Gastroesophageal sphincter (tissue), 4 donors: ENCODE measurements around the gene BANP. TPM values are rescaled to one million over a fixed set of nuclear protein-coding genes. Genes with fewer than 3 reads are reported as not detected.

ENCODE experiments used
- ATAC-seq: fragments of 150-250 bp; one replicate; pipeline ENCODE4 v1.9.1; 2016; ENCODE audit warnings: mild to moderate bottlenecking, moderate library complexity
- H3K27ac ChIP-seq, 4 donors: fragments of 200-600 bp; sonication (generic) in 3 of 4; 1 replicate in 3 of 4; 2 replicates in 1 of 4; pipeline ENCODE4 v1.5.1; 2016 to 2019
- H3K27me3 ChIP-seq: fragments of 200-600 bp; sonication (generic); one replicate; pipeline ENCODE4 v1.5.1; 2019
- H3K36me3 ChIP-seq, 2 donors: fragments of 200-600 bp; sonication (generic); one replicate each; pipeline ENCODE4 v1.5.1; 2019; ENCODE audit warnings: control low read depth in 1 of 2
- H3K4me1 ChIP-seq, 3 donors: fragments of 200-600 bp; sonication (generic); 1 replicate in 2 of 3; 2 replicates in 1 of 3; pipeline ENCODE4 v1.5.1; 2016 to 2019; ENCODE audit warnings: control low read depth in 2 of 3
- H3K4me3 ChIP-seq, 2 donors: fragments of 200-600 bp; sonication (generic); one replicate each; pipeline ENCODE4 v1.5.1; 2019; ENCODE audit warnings: mild to moderate bottlenecking in 1 of 2, moderate library complexity in 1 of 2
- H3K9me3 ChIP-seq, 3 donors: fragments of 200-600 bp; sonication (generic); one replicate each; pipeline ENCODE4 v1.5.1; 2017 to 2019; ENCODE audit warnings: control low read depth in 2 of 3
- CTCF ChIP-seq, 4 experiments: fragments of 200-600 bp in 2 of 4; fragments of 450-650 bp in 2 of 4; sonication (generic) in 1 of 4; IDR thresholded peaks; one replicate each; pipeline ENCODE4 v1.5.1; 2017 to 2019; ENCODE audit warnings: antibody characterized with exemption in 4 of 4, mild to moderate bottlenecking in 2 of 4, moderate library complexity in 2 of 4
- EP300 ChIP-seq: sonication (generic); formaldehyde crosslinking; IDR thresholded peaks from one replicate; pipeline ENCODE4 v1.6.1; 2017; ENCODE audit warnings: antibody characterized with exemption, mild to moderate bottlenecking
- POLR2A ChIP-seq, 2 donors: fragments of 450-650 bp; IDR thresholded peaks; one replicate each; pipeline ENCODE4 v1.6.1; 2017; ENCODE audit warnings: antibody characterized with exemption in 2 of 2, mild to moderate bottlenecking in 2 of 2, moderate library complexity in 1 of 2
- POLR2AphosphoS5 ChIP-seq: sonication (generic); formaldehyde crosslinking; IDR thresholded peaks from one replicate; pipeline ENCODE4 v1.6.1; 2017; ENCODE audit warnings: antibody characterized with exemption
- WGBS, 2 donors: methylation state at CpG; one replicate each; pipeline ENCODE4 v1.1.5; 2018; ENCODE audit warnings: low coverage in 1 of 2; 5-methylcytosine and 5-hydroxymethylcytosine counted together
- total RNA-seq, 4 donors: library from RNA; depleted of rRNA; stranded (reverse); fragments of >200 nt; gene quantifications; one replicate each; pipeline ENCODE4 v1.1.0, GENCODE V29; 2016

Gene BANP
- total RNA-seq, 4 donors from 2014 or later: 17.1 to 33.1 (median 24.2) TPM

GRCh38 chr16:88010343-88010967, 59.2 kb downstream of the BANP start:
- no peak overlapping the region for H3K27ac ChIP-seq
- no peak for TF ChIP-seq EP300
- no peak for TF ChIP-seq POLR2A (IDR thresholded peaks at IDR 0.05)
- TF ChIP-seq CTCF (IDR thresholded peaks at IDR 0.05): no peak
- no peak for TF ChIP-seq POLR2AphosphoS5
- H3K9me3 ChIP-seq: no peaks in the 10 kb centered on the region
- peaks cover 0 to 13% (median 6%) of the 10 kb centered on the region in 3 donors for H3K4me1 ChIP-seq
- no peak overlapping the region for H3K4me3 ChIP-seq
- H3K27me3 ChIP-seq: no peaks in the 10 kb centered on the region
- no peak for ATAC-seq
- WGBS, 2 donors: 86 to 92% methylated on average over 5 to 23 of the region's 25 CpGs
- peaks cover 0 to 75% of the 10 kb centered on the region in 2 donors for H3K36me3 ChIP-seq

DNA sequence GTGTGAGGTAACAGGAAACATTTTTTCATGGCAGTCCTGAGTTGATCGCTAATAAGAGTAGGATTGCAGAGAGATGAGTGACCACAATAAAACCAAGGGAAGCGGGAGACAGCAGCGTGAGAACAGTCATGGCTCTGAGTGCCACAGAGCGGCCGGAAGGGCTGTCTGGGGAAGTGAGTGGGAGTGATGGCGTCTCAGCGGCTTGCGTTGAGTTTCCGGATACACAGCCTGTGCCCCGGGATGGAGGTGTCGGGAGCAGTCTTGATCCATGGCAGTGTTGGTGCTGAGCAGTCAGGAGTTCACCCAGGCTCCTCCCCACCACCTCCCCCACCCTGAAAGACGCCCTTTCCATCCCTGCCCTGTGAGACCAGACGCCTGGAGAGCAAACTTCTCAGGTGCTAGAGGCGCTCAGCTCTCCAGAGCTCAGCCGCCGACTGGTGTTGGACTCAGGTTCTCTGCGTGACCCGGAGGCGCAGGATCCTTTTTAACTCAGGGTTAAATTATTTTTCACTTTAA, 59.8 kb downstream of the BANP start:
- Histone ChIP-seq H3K4me1 (peaks cover 0 to 13% (median 6%) of the 10 kb centered on the region in 3 donors), H3K9me3 (no peaks in the 10 kb centered on the region), H3K36me3 (peaks cover 0 to 74% of the 10 kb centered on the region in 2 donors), H3K27me3 (no peaks in the 10 kb centered on the region), H3K27ac (no peak overlapping the region), H3K4me3 (no peak overlapping the region)
- no peak for TF ChIP-seq POLR2AphosphoS5
- no peak for TF ChIP-seq POLR2A (IDR thresholded peaks at IDR 0.05)
- no peak for TF ChIP-seq EP300
- 92 to 100% methylated on average over 2 to 13 of the region's 19 CpGs for WGBS, 2 donors
- no peak for ATAC-seq

GRCh38 chr16:88012360-88012759, 61.1 kb downstream of the BANP start:
- H3K4me3 ChIP-seq: no peak overlapping the region
- no peak for ATAC-seq
- 86 to 91% methylated on average over 6 to 8 of the region's 10 CpGs for WGBS, 2 donors
- H3K36me3 ChIP-seq: peaks cover 0 to 63% of the 10 kb centered on the region in 2 donors
- no peaks in the 10 kb centered on the region for H3K9me3 ChIP-seq
- H3K27ac ChIP-seq: no peak overlapping the region
- peaks cover 0 to 13% (median 6%) of the 10 kb centered on the region in 3 donors for H3K4me1 ChIP-seq
- no peak for TF ChIP-seq POLR2AphosphoS5
- no peak for TF ChIP-seq EP300
- no peak for TF ChIP-seq CTCF (IDR thresholded peaks at IDR 0.05)
- no peak for TF ChIP-seq POLR2A (IDR thresholded peaks at IDR 0.05)
- no peaks in the 10 kb centered on the region for H3K27me3 ChIP-seq

DNA sequence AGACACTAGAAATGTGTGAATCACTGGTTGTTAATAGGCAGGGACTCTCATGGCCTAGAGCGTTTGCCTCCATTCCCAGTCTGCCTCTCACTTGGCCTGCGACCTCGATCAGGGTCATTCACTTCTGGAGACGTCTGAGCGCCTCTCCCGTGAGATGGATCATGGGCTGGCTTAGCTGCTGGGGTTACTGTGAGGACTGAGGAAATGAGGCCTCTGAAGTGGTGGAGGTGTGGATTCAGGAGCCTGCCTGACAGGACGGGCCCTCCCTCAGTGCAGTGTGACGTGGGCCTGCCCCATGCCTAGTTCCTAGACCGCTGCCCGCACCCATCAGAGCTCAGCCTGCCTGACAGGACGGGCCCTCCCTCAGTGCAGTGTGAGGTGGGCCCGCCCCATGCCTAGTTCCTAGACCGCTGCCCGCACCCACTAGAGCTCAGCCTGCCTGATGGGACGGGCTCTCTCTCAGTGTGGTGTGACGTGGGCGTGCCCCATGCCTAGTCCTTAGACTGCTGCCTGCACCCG, 61.9 kb downstream of the BANP start:
- ATAC-seq: no peak
- TF ChIP-seq POLR2A (IDR thresholded peaks at IDR 0.05): no peak
- no peak for TF ChIP-seq POLR2AphosphoS5
- TF ChIP-seq CTCF (IDR thresholded peaks at IDR 0.05): no peak
- TF ChIP-seq EP300: no peak

DNA sequence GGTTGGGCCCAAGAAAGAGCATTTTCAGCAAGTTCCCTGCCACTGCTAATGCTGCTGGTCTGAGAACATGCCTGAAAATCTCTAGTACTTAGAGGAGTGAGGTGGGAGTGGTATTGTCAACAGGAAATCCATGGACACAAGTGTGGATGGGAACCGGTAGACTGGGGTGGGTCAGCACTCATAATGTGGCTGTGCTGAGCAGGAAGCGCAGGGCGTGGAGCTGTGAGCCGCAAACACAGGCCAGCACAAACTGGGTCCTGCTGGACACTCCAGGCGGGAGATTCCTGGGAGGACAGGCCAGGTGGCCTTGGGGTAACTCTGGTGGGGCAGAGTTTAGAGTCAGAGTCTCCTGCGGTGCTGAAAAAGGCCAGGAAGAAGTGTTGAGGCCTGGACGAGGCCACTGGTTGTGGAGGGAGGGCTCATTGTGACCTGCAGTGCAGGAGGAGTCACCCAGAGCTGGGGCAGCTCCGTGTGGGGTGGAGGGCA, 62.6 kb downstream of the BANP start:
- H3K36me3 ChIP-seq: peaks cover 0 to 63% of the 10 kb centered on the region in 2 donors
- H3K9me3 ChIP-seq: no peaks in the 10 kb centered on the region
- WGBS, 2 donors: 79% methylated on average over 3 of the region's 8 CpGs; no CpG with 5 or more reads in 1 of the 2 donors
- peak; percentile 17 for ATAC-seq
- H3K27ac ChIP-seq: peak overlapping the region in 1 of 4 donors; percentile 41
- H3K27me3 ChIP-seq: no peaks in the 10 kb centered on the region
- no peak for TF ChIP-seq POLR2AphosphoS5
- no peak for TF ChIP-seq EP300
- no peak for TF ChIP-seq CTCF (IDR thresholded peaks at IDR 0.05)
- H3K4me1 ChIP-seq: peaks cover 0 to 13% (median 6%) of the 10 kb centered on the region in 3 donors
- H3K4me3 ChIP-seq: no peak overlapping the region

More for the DNA sequence above, 61.9 kb downstream of the BANP start:
- Histone ChIP-seq H3K27ac (no peak overlapping the region), H3K4me1 (peaks cover 0 to 13% (median 6%) of the 10 kb centered on the region in 3 donors), H3K27me3 (no peaks in the 10 kb centered on the region), H3K9me3 (no peaks in the 10 kb centered on the region), H3K36me3 (peaks cover 0 to 63% of the 10 kb centered on the region in 2 donors), H3K4me3 (no peak overlapping the region)
- 80% methylated on average over 9 of the region's 18 CpGs; no CpG with 5 or more reads in 1 of the 2 donors for WGBS, 2 donors
